MM.1S (cell line): ENCODE measurements around the gene FARP2.

ENCODE experiments used
- EZH2 ChIP-seq: fragments of 300-600 bp; sonication (generic); optimal IDR thresholded peaks from 2 replicates; pipeline ENCODE3; 2017; ENCODE audit warnings: low read depth, mild to moderate bottlenecking, antibody characterized with exemption, low read length, mixed read lengths
- EZH2phosphoT487 ChIP-seq: fragments of 300-600 bp; sonication (generic); IDR thresholded peaks from 2 replicates; pipeline ENCODE4 v1.6.1; 2018; ENCODE audit warnings: antibody characterized with exemption, low read length
- TF ChIP-seq, protein P1 (sequence below): fragments of 300-600 bp; sonication (generic); IDR thresholded peaks from 2 replicates; pipeline ENCODE4 v1.5.1; 2016; ENCODE audit warnings: antibody characterized with exemption, low read length, mixed read lengths

DNA sequence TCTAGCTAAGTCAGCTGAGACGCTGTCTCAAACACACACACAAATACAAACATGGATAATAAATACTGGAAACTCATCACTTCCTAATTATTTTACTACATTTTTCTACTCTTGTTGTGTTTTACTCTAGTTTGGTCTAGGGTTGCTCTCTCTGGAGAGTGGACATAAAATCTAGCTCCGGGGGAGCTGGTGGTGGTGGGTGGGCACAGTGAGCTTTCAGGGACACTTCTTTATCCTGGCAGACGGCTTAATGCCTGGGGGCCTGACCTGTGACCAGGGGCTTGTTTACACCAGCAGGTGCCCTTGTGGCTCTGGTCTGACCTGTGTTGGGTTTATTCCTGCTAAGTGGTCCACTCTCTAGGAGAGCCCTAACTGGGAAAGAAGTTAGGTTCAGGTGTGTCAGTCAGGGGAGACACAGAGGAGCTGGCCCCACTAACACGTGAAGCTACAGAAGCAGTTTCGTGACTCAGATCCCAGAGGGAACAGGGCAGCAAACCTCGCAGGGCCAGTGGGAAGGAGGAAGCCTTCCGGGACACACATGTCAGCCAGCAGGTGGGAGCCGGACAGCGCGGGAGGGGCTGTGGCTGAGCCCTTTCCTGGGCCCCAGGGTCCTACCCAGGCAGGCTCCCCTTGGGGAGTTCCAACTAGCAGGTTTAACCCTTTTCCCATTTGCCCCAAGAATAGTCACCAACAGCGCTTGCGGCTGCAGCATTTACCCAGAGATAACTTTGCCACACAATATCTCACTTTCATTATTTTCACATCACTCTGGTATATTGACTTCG lies 180.0 kb downstream of the FARP2 start:
- TF ChIP-seq EZH2 (no peak), EZH2phosphoT487 (no peak)
- TF ChIP-seq, protein P1, sequence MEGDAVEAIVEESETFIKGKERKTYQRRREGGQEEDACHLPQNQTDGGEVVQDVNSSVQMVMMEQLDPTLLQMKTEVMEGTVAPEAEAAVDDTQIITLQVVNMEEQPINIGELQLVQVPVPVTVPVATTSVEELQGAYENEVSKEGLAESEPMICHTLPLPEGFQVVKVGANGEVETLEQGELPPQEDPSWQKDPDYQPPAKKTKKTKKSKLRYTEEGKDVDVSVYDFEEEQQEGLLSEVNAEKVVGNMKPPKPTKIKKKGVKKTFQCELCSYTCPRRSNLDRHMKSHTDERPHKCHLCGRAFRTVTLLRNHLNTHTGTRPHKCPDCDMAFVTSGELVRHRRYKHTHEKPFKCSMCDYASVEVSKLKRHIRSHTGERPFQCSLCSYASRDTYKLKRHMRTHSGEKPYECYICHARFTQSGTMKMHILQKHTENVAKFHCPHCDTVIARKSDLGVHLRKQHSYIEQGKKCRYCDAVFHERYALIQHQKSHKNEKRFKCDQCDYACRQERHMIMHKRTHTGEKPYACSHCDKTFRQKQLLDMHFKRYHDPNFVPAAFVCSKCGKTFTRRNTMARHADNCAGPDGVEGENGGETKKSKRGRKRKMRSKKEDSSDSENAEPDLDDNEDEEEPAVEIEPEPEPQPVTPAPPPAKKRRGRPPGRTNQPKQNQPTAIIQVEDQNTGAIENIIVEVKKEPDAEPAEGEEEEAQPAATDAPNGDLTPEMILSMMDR: no peak
